Spleen (tissue), 11 donors: Measurements from ENCODE around the gene CMKLR1. TPM values are rescaled to one million over a fixed set of nuclear protein-coding genes. Genes with fewer than 3 reads are reported as not detected.

Experiments used
- DNase-seq: peaks from one replicate; pipeline ENCODE4 v3.0.0-alpha.2; 2020
- H3K27ac ChIP-seq, 8 donors: fragments of 200-600 bp; sonication (generic) in 7 of 8; 1 replicate in 4 of 8; 2 replicates in 4 of 8; pipeline versions ENCODE4 v1.5.0 to v1.8.0; 2016 to 2021; ENCODE audit warnings: inconsistent platforms in 4 of 8, mild to moderate bottlenecking in 4 of 8, moderate library complexity in 1 of 8
- H3K27me3 ChIP-seq, 7 donors: fragments of 200-600 bp; sonication (generic) in 6 of 7; replicated peaks in 1 of 7; 1 replicate in 4 of 7; 2 replicates in 3 of 7; pipeline versions ENCODE4 v1.5.0 to v1.8.0; 2016 to 2021; ENCODE audit warnings: inconsistent platforms in 3 of 7, mild to moderate bottlenecking in 1 of 7
- H3K36me3 ChIP-seq, 6 donors: fragments of 200-600 bp; sonication (generic) in 5 of 6; 1 replicate in 4 of 6; 2 replicates in 2 of 6; pipeline versions ENCODE4 v1.5.0 to v1.8.0; 2016 to 2021; ENCODE audit warnings: inconsistent platforms in 2 of 6
- H3K4me1 ChIP-seq, 6 donors: fragments of 200-600 bp; sonication (generic) in 5 of 6; 1 replicate in 3 of 6; 2 replicates in 3 of 6; pipeline versions ENCODE4 v1.5.0 to v1.8.0; 2016 to 2021; ENCODE audit warnings: inconsistent platforms in 3 of 6
- H3K4me3 ChIP-seq, 8 donors: fragments of 200-600 bp; sonication (generic) in 7 of 8; 1 replicate in 4 of 8; 2 replicates in 4 of 8; pipeline versions ENCODE4 v1.5.0 to v1.8.0; 2016 to 2021; ENCODE audit warnings: inconsistent platforms in 4 of 8, mild to moderate bottlenecking in 4 of 8, moderate library complexity in 2 of 8
- H3K9me3 ChIP-seq, 8 donors: fragments of 200-600 bp; sonication (generic) in 7 of 8; 1 replicate in 4 of 8; 2 replicates in 4 of 8; pipeline versions ENCODE4 v1.5.0 to v1.8.0; 2016 to 2021; ENCODE audit warnings: inconsistent platforms in 4 of 8
- POLR2A ChIP-seq, 3 donors: fragments of 450-650 bp; IDR thresholded peaks; one replicate each; pipeline ENCODE4 v1.5.1; 2017; ENCODE audit warnings: antibody characterized with exemption in 3 of 3, mild to moderate bottlenecking in 1 of 3
- POLR2AphosphoS5 ChIP-seq, 3 donors: sonication (generic); formaldehyde crosslinking; IDR thresholded peaks; one replicate each; pipeline ENCODE4 v1.5.1; 2017; ENCODE audit warnings: antibody characterized with exemption in 3 of 3
- WGBS, 5 donors: extraction: QIAGEN DNeasy Blood & Tissue Kit in 3 of 5; methylation state at CpG; one replicate each; pipeline versions ENCODE4 v1.1.5 to v1.1.7; 2013 to 2018; 5-methylcytosine and 5-hydroxymethylcytosine counted together
- intact Hi-C: fragments of 100-400 bp; cut with DNase I; formaldehyde crosslinking; loops from one replicate; pipeline ENCODE4 v1.15.0; 2023; ENCODE audit warnings: low total_unique reads
- polyA plus RNA-seq, 3 donors: library from polyadenylated mRNA; stranded (reverse); fragments of 200-250 nt; gene quantifications; one replicate each; pipeline ENCODE4 v1.2.1, GENCODE V29; 2013
- total RNA-seq, 7 donors: library from RNA; depleted of rRNA in 3 of 7; stranded (reverse); fragments of >200 nt in 3 of 7; fragmentation: NEBNext Ultra II Directional in 4 of 7; extraction: Animal tissue kit (Norgen Biotek cat#: 25700) in 4 of 7; gene quantifications; one replicate each; pipeline versions ENCODE4 v1.1.0 to v1.2.1, GENCODE V29; 2016 to 2021
- TF ChIP-seq, protein P1 (sequence below), 11 experiments: fragments of 200-600 bp in 7 of 11; fragments of 450-650 bp in 4 of 11; sonication (generic) in 4 of 11; IDR thresholded peaks in 8 of 11; conservative IDR thresholded peaks in 3 of 11; 1 replicate in 7 of 11; 2 replicates in 4 of 11; pipeline versions ENCODE4 v1.4.0 to v1.8.0; 2016 to 2021; ENCODE audit warnings: antibody characterized with exemption in 11 of 11, inconsistent platforms in 4 of 11, mild to moderate bottlenecking in 1 of 11
- donor health status: healthy with polysubstance abuse.
- donor health status: DM: no; HTN: no; CAD: no; lungs with moderate emphysema.
- donor health status: DM: no; HTN: no; CAD: no.
- donor health status: Bipolar disorder and iron deficiency.
- donor health status: healthy.
- donor health status: DM: no; HTN: no; CAD: no.
- donor health status: DM: yes; HTN: yes; CAD: no.

CMKLR1 gene
- total and polyA plus RNA-seq, 10 donors = 6.3 to 118 (median 75.4) TPM

DNA sequence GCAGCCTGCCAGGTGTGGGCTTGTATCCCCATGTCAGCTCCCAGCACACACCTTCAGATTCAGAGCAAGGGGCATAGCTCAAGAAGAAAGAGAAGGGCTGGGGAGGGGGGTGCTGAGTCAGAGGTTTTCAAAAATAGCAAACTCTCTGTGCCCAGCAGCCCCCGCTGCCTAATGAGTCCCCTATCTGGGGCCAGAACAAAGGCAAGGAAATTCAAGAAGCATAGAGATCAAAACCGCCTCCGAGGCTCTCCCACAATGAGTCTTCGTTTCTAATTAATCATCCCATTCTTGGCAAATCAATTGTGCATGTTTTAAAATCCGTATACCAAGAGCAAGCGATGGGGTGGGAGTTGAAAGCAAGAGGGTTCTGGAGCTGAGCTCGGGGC lies 19.5 kb upstream of the CMKLR1 start:
- no peak for DNase-seq
- Histone ChIP-seq H3K27ac (no peak overlapping the region), H3K4me1 (no peaks in the 10 kb centered on the region), H3K36me3 (no peaks in the 10 kb centered on the region), H3K4me3 (no peak overlapping the region), H3K27me3 (peaks cover 0 to 32% (median 0%) of the 10 kb centered on the region in 7 donors), H3K9me3 (no peaks in the 10 kb centered on the region)
- TF ChIP-seq, protein P1, sequence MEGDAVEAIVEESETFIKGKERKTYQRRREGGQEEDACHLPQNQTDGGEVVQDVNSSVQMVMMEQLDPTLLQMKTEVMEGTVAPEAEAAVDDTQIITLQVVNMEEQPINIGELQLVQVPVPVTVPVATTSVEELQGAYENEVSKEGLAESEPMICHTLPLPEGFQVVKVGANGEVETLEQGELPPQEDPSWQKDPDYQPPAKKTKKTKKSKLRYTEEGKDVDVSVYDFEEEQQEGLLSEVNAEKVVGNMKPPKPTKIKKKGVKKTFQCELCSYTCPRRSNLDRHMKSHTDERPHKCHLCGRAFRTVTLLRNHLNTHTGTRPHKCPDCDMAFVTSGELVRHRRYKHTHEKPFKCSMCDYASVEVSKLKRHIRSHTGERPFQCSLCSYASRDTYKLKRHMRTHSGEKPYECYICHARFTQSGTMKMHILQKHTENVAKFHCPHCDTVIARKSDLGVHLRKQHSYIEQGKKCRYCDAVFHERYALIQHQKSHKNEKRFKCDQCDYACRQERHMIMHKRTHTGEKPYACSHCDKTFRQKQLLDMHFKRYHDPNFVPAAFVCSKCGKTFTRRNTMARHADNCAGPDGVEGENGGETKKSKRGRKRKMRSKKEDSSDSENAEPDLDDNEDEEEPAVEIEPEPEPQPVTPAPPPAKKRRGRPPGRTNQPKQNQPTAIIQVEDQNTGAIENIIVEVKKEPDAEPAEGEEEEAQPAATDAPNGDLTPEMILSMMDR (IDR thresholded peaks at IDR 0.05 in 8 of 11, conservative IDR thresholded peaks at IDR 0.05 in 3 of 11) = no peak
- TF ChIP-seq POLR2AphosphoS5 (IDR thresholded peaks at IDR 0.05) (no peak), POLR2A (IDR thresholded peaks at IDR 0.05) (no peak)
- intact Hi-C loops = no loop called here
- 62 to 74% (median 68%) methylated on average over 7 of the region's 7 CpGs for WGBS, 5 donors

DNA sequence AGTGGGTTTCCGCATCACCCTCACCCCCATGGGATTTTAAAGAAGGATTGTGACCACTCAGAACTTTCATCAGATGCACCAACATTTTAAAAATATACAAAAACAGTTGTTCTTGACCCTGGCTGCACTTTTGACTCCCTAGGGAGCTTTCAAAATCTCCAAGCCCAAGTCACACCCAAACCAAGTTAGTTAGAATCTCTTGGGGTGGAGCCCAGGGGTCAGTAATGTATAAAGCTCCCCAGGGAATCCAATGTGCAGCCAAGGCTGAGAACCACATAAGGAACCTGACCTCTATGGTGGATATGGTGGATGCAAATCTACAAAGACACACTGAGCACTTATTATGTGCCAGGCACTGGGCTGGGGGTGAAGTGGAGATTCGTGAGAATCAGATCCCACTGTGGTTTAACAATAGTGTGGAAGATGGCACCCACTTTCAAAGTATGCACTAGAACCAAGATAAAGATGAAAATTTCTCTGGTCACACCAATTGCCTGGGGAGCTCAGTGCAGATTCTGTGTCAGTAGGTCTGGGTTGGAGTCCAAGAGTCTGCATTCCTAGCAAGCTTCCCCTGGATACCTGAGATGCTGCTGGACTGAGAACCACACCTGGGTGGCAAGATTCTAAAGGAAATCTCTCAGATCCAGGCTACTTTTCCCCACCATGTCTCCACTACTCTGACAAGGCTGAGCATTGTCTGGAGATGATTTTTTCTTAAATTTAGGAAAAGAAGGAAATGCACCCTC lies 18.9 kb upstream of the CMKLR1 start:
- intact Hi-C loops = no loop called here
- TF ChIP-seq POLR2AphosphoS5 (IDR thresholded peaks at IDR 0.05) (no peak), POLR2A (IDR thresholded peaks at IDR 0.05) (no peak)
- TF ChIP-seq, protein P1 (IDR thresholded peaks at IDR 0.05 in 8 of 11, conservative IDR thresholded peaks at IDR 0.05 in 3 of 11) = no peak
- Histone ChIP-seq H3K36me3 (no peaks in the 10 kb centered on the region), H3K4me1 (no peaks in the 10 kb centered on the region), H3K4me3 (no peak overlapping the region), H3K9me3 (no peaks in the 10 kb centered on the region), H3K27me3 (peaks cover 0 to 32% (median 0%) of the 10 kb centered on the region in 7 donors), H3K27ac (no peak overlapping the region)
- DNase-seq = no peak
- WGBS, 5 donors = 80 to 100% (median 88%) methylated on average over 2 of the region's 2 CpGs

DNA sequence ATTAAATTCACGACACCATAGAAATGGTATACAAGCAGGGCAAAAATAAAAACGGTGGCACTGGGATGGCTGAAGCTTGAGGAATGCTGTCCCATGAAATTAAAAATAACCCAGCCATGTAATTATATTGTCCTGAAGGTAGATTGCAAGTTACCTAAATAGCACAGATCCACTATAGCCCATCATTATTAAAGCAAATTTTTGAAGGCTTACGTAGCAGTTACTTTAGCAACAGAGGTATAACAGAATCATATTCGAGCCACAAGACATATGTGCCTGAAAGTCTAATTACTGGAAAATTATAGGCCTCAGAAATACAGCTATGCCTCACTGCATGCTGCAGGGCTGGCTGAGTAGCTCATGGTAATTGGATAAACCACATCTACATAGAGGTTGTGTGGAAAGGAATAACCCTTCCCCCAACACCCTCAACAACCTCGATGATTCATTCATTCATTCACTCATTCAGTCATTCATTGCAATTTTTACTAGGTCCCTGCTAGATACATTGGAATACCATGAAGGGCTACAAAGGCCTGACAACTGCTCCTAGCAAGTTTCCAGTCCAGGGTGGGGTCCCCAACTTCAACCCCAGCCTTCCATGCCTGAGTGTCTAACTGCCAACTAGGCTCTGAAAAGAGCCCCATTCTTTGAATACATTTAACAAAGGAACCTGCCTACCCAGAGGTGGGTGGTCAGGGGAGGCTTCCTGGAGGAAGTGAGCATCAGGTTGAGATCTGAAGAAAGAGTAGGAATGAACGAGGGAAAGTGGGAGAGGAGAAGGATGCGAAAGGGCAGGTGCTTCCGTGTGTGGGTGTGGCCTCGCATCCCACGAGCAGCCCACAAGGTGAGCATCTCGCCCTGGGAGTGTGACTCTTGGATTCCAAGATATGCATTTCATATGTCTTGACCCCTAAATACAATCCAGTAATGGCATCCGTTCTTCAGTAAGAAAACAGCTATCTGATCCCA lies 18.0 kb upstream of the CMKLR1 start:
- intact Hi-C loops = no loop called here
- Histone ChIP-seq H3K27ac (no peak overlapping the region), H3K36me3 (no peaks in the 10 kb centered on the region), H3K27me3 (peaks cover 0 to 32% (median 0%) of the 10 kb centered on the region in 7 donors), H3K9me3 (no peaks in the 10 kb centered on the region), H3K4me1 (no peaks in the 10 kb centered on the region), H3K4me3 (no peak overlapping the region)
- DNase-seq = no peak
- no peak for TF ChIP-seq POLR2AphosphoS5 (IDR thresholded peaks at IDR 0.05)
- TF ChIP-seq POLR2A (IDR thresholded peaks at IDR 0.05) = no peak
- TF ChIP-seq, protein P1 (IDR thresholded peaks at IDR 0.05 in 8 of 11, conservative IDR thresholded peaks at IDR 0.05 in 3 of 11) = no peak
- WGBS, 5 donors = 79 to 91% (median 86%) methylated on average over 12 of the region's 12 CpGs

DNA sequence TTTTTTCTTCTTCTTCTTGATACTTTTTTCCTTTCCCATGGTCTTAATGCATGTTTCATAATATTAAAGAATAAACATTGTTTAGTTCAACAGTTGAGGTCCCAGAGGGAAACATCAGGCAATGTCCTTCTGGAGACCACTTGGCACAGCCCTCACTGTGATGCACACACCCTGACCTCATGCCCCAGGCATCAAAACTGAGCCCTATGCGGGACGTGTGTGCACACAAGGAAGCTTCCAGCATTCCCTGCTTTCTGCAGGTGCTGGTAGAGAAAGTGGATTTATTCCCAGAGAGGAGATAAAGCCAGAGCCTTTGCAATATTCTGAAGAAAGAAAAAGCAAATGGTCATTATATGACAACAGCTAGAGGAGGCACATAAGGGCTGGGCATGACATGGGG lies 16.0 kb upstream of the CMKLR1 start:
- no peaks in the 10 kb centered on the region for H3K4me1 ChIP-seq
- peaks cover 0 to 2% (median 0%) of the 10 kb centered on the region in 8 donors for H3K9me3 ChIP-seq
- no peaks in the 10 kb centered on the region for H3K36me3 ChIP-seq
- 76 to 94% (median 80%) methylated on average over 2 of the region's 2 CpGs for WGBS, 5 donors
- TF ChIP-seq, protein P1 (IDR thresholded peaks at IDR 0.05 in 8 of 11, conservative IDR thresholded peaks at IDR 0.05 in 3 of 11) = no peak
- TF ChIP-seq POLR2A (IDR thresholded peaks at IDR 0.05) (no peak), POLR2AphosphoS5 (IDR thresholded peaks at IDR 0.05) (no peak)
- intact Hi-C loops = no loop called here
- DNase-seq = no peak
- H3K27me3 ChIP-seq = peaks cover 0 to 32% (median 0%) of the 10 kb centered on the region in 7 donors
- no peak overlapping the region for H3K4me3 ChIP-seq
- H3K27ac ChIP-seq = no peak overlapping the region
